HG03196 (cell line): Measurements from ENCODE around the gene ARMC5.
A peak's percentile ranks its signal among the peaks of the same experiment; 100 is the strongest.
"Not testable (repeated sequence)": the region's sequence is repeated elsewhere in the genome, so short reads cannot be mapped to it uniquely, and the experiment has no call there.

Source experiments
- ATAC-seq: cut with Tn5 transposase; IDR thresholded peaks from one replicate; pipeline ENCODE4 v1.9.1; 2021; ENCODE audit not compliant: unreplicated experiment

Gene ARMC5

GRCh38 chr16:31430380-31431052, 28.8 kb upstream of the ARMC5 start:
- no peak for ATAC-seq

DNA sequence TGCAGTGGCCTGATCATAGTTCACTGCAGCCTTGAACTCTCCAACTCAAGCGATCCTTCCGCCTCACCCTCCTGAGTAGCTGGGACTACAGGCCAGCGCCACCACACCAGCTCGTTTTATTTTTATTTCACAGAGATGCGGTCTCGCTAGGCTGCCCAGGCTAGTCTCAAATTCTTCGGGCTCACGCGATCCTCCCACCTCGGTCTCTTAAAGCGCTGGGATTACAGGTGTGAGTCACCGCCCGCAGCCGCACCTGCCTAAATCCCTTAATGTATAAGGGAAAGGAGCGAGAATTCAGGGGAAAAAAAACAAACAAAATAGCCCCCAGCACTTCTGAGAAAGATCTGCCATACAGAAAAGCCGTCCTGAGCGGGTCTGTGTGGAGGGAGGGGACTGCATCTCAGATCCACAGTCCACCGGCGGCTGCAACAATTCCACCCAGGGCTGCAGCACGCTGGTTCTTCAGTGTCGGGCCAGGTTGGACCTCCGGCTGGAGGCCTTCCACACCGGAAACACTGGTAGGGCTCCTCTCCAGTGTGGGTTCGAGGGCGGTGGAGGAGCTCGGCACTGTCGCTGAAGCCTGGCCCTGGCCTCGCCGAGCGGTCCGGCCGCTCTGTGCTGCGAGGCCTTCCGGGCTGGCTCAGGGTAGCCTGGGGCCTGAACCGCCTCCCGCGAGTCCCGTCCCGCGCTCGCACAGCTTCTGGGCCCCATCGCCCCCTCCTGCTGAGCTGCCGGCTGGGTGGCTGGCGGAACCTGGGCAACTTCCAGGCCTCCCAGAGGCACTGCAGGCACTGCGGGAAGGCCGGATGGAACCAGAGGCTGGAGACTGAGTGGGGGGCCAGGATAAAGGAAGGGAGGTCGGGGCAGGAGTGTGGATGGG, 23.7 kb upstream of the ARMC5 start:
- no peak for ATAC-seq

GRCh38 chr16:31436221-31437045, 22.9 kb upstream of the ARMC5 start:
- no peak for ATAC-seq

DNA sequence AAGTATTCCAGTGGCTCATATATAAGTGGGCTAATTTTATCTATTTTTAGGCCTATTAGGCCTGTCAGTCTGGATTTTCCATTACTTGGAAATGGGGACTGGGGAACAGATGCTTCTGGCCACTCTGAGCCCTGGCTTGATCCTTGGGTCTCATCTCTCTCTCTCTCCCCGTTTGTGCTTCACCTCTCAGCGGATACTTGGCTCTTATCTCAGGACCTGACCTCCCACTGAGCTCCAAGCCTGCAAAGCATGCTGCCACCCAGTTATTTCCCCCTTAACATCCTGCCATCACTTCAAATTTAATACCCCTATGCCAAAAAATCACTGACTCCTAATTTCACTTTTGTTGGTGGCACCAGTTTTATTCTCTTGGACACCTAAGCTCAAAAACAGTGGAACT, 20.9 kb upstream of the ARMC5 start:
- ATAC-seq, result no peak

GRCh38 chr16:31439023-31439422, 20.3 kb upstream of the ARMC5 start:
- not testable (repeated sequence) for ATAC-seq

DNA sequence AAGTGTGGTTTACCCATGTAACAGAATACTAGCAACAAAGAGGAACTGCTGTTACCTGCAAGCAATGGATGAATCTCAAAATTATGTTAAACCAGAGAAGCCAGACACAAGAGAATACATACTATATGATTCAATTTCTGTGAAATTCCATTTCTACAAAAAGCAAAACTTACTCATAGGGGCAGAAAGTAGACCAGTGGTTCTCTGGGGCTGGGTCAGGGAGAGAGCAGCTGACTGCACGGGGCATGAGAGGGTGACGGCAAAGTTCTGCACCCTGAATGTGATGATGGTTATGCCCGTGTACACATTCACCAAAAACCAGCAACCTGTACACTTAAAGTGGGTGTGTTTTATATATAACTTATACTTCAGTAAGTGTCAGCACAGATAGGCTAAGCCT, 19.8 kb upstream of the ARMC5 start:
- no peak for ATAC-seq

- no peak for ATAC-seq
Measured at GRCh38 chr16:31440516-31441184, 18.7 kb upstream of the ARMC5 start.

GRCh38 chr16:31441956-31442355, 17.3 kb upstream of the ARMC5 start:
- ATAC-seq, result no peak

GRCh38 chr16:31445931-31446330, 13.4 kb upstream of the ARMC5 start:
- ATAC-seq, result not testable (repeated sequence)

DNA sequence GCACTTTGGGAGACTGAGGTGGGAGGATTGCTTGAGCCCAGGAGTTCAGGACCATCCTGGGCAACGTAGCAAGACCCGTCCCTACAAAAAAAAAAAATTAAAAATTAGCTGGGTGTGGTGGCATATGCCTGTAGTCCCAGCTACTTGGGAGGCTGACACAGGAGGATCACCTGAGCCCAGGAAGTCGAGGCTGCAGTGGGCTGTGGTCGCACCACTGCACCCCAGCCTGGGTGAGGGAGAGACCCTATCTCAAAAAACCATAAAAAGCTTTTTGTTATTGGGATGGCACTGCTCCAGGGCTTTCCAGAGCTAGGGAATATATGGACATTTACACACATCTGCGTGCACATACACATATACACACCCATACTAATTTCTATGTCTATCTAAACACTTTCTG, 8.1 kb upstream of the ARMC5 start:
- ATAC-seq, result no peak

- ATAC-seq, result no peak
Measured at GRCh38 chr16:31451681-31452351, 7.5 kb upstream of the ARMC5 start.

DNA sequence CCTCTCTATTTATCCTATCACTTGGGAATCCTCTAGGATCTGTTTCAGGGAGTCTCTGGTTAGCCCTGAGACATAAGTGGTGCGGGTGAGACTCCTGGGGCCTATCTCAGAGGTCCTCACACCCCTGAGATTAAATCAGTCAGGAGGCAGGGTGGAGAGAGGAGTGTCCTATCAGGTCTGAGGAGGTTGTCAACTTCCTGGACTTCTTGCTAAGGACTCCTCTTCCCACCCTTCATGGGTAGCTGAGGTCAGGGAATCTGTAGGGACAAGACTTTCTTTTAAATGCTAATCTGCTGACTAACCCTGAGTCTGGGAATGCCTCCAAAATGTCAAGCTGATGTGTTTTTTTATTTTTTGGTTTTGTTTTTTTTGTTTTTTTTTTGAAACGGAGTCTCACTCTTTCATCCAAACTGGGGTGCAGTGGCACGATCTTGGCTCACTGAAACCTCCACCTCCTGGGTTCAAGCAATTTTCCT, 6.6 kb upstream of the ARMC5 start:
- ATAC-seq, result no peak

DNA sequence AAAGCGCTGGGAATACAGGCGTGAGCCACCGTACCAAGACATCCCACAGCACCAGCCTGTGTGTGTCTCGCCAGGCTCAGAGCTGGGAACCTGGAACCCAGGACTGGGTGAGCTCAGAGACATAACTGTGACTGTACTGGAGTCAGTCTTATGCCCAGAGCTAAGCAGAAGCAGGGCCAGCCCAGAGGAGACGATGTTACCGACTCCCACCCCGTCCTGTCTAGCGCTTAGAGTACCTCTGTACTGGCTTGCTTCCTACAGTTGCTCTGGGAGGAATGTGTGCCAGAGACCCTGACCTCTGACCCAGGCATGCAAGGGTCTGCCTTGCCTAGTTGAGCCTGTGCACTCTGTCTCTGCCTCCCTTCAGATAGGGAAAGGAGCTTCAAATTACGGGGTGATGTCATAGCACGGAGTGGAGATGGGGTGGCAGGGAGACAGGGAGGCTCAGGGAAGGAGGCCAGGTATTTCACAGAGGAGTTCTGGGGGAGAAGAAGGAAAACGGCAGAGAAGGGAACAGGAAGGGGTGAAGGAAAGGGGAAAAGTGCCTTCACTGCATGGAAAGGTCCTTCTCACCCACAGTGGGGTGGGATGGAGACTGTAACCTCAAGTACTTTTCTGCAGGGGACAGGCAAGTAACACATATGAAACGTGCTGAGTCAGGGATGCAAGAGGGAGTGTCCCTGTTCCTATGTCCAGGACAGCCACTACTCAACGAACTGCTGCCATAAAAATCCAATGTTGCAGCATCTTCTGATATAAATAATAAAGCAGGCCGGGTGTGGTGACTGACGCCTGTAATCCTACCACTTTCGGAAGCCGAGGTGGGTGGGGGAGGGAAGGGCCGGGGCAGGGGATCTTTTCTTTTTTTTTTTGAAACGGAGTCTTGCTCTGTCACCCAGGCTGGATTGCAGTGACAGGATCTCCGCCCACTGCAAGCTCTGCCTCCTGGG, 5.8 kb upstream of the ARMC5 start:
- ATAC-seq, result no peak

GRCh38 chr16:31455601-31456314, 3.5 kb upstream of the ARMC5 start:
- ATAC-seq, result no peak

DNA sequence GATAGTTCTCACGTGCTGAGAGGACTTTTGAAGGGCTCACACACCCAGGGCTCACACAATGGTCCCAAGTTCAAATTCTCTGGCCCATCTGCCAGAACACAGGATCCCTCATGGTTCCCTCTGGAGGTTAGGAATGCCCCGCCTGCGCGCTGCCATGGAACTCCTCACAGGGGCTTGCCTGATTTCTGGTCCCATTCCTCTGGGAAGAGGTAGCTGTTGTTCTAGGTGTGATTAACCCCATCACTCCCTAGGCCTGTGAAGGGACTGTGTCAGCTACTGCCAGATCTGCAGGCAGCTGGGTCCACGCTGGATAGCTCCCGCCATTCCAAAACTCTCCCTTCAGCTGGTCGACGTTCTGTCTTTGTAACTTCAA, 2.3 kb upstream of the ARMC5 start:
- no peak for ATAC-seq

DNA sequence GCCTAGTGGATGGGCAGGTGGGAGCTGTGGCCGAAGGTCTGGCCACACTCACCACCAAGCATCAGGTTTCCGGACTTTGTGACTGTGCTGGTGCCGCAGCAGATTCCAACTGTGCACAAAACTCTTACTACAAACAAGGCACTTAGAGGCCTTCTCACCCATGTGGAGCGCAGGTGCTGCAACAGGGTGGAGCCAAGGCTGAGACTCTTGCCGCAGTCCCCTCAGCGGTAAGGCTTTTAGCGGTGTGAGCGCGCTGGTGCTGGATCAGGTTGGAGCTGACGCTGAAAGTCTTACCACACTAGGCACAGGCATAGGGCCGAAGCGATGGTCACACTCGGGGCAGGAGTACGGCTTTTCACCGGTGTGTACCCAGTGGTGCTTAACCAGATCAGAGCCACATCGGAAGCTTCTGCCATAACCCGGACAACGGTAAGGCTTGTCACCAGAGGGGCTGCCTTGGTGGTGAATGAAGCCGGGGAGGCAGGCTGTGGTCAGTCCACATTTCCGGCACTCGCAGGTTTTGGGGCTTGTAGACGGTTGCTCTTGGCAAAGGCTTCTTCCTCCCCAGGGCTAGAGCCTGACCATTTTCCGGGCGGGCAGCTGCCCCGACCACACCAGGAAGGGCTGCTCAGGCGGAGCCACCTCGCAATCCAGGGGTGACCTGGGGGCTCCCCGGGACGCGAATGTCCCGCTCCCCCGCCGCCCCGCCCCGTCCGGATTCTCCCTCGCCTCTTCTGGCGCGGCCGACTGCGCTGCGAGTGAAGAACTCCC, 1.0 kb upstream of the ARMC5 start:
- ATAC-seq, result peak; percentile 13

GRCh38 chr16:31459687-31460581, 633 bp downstream of the ARMC5 start:
- peak; percentile 70 for ATAC-seq
